ENCODE measurements around the gene DTNBP1.

DTNBP1 gene

GRCh38 chr6:15498640-15499039 lies 164.2 kb downstream of the DTNBP1 start:
- DNase-seq = no peak

- DNase-seq = no peak
Observed at GRCh38 chr6:15496345-15497131, 166.3 kb downstream of the DTNBP1 start.

GRCh38 chr6:15495375-15495901 lies 167.4 kb downstream of the DTNBP1 start:
- no peak for DNase-seq

- DNase-seq = no peak
Observed at GRCh38 chr6:15493437-15494168, 169.2 kb downstream of the DTNBP1 start.

GRCh38 chr6:15491986-15492269 lies 170.9 kb downstream of the DTNBP1 start:
- DNase-seq = no peak

- DNase-seq = peak; percentile 67
Observed at GRCh38 chr6:15491255-15491985, 171.4 kb downstream of the DTNBP1 start.

GRCh38 chr6:15490242-15491100 lies 172.4 kb downstream of the DTNBP1 start:
- DNase-seq = no peak

- DNase-seq = no peak
Observed at GRCh38 chr6:15489261-15489962, 173.4 kb downstream of the DTNBP1 start.

- no peak for DNase-seq
Observed at GRCh38 chr6:15487262-15487661, 175.6 kb downstream of the DTNBP1 start.

GRCh38 chr6:15485936-15486335 lies 176.9 kb downstream of the DTNBP1 start:
- DNase-seq = no peak

GRCh38 chr6:15484821-15485220 lies 178.0 kb downstream of the DTNBP1 start:
- no peak for DNase-seq

GRCh38 chr6:15484140-15484539 lies 178.7 kb downstream of the DTNBP1 start:
- no peak for DNase-seq

GRCh38 chr6:15483060-15483459 lies 179.8 kb downstream of the DTNBP1 start:
- DNase-seq = no peak

GRCh38 chr6:15481390-15482291 lies 181.2 kb downstream of the DTNBP1 start:
- no peak for DNase-seq

GRCh38 chr6:15480525-15480924 lies 182.3 kb downstream of the DTNBP1 start:
- no peak for DNase-seq

GRCh38 chr6:15479761-15480160 lies 183.1 kb downstream of the DTNBP1 start:
- DNase-seq = no peak

- no peak for DNase-seq
Observed at GRCh38 chr6:15477746-15478145, 185.1 kb downstream of the DTNBP1 start.

GRCh38 chr6:15476631-15477380 lies 186.0 kb downstream of the DTNBP1 start:
- DNase-seq = no peak

GRCh38 chr6:15475872-15476271 lies 187.0 kb downstream of the DTNBP1 start:
- DNase-seq = no peak

GRCh38 chr6:15475261-15475660 lies 187.6 kb downstream of the DTNBP1 start:
- DNase-seq = no peak
